Uterus (tissue), 4 donors: Measurements from ENCODE around the gene NR1H3. TPM values are rescaled to one million over a fixed set of nuclear protein-coding genes. Genes with fewer than 3 reads are reported as not detected.
A peak's percentile ranks its signal among the peaks of the same experiment; 100 is the strongest.

Experiments
- DNase-seq, 2 donors: peaks; one replicate each; pipeline ENCODE4 v3.0.0-alpha.2; 2019 to 2020
- H3K27ac ChIP-seq, 2 donors: fragments of 200-600 bp; sonication (generic); 1 replicate in 1 of 2; 2 replicates in 1 of 2; pipeline ENCODE4 v1.5.1; 2016 to 2018
- H3K27me3 ChIP-seq, 2 donors: fragments of 200-600 bp; sonication (generic); one replicate each; pipeline ENCODE4 v1.5.1; 2018 to 2019; ENCODE audit warnings: control low read depth in 1 of 2
- H3K36me3 ChIP-seq, 2 donors: fragments of 200-600 bp; sonication (generic); one replicate each; pipeline ENCODE4 v1.5.1; 2019; ENCODE audit warnings: control low read depth in 1 of 2
- H3K4me1 ChIP-seq, 2 donors: fragments of 200-600 bp; sonication (generic); one replicate each; pipeline ENCODE4 v1.5.1; 2018 to 2019; ENCODE audit warnings: control low read depth in 1 of 2
- H3K4me3 ChIP-seq, 2 donors: fragments of 200-600 bp; sonication (generic); 1 replicate in 1 of 2; 2 replicates in 1 of 2; pipeline ENCODE4 v1.5.1; 2018 to 2019; ENCODE audit warnings: mild to moderate bottlenecking in 1 of 2
- H3K9me3 ChIP-seq, 2 donors: fragments of 200-600 bp; sonication (generic); one replicate each; pipeline ENCODE4 v1.5.1; 2019; ENCODE audit warnings: control low read depth in 1 of 2
- POLR2A ChIP-seq, 2 donors: fragments of 450-650 bp; IDR thresholded peaks; one replicate each; pipeline ENCODE4 v1.6.1; 2016; ENCODE audit warnings: antibody characterized with exemption in 2 of 2, mild to moderate bottlenecking in 1 of 2, moderate library complexity in 1 of 2
- intact Hi-C: fragments of 100-400 bp; cut with DNase I; formaldehyde crosslinking; loops from one replicate; pipeline ENCODE4 v1.15.1; 2023; ENCODE audit warnings: low total_unique reads
- total RNA-seq, 4 donors: library from RNA; depleted of rRNA in 3 of 4; stranded (reverse); fragments of >200 nt in 3 of 4; gene quantifications; one replicate each; pipeline versions ENCODE4 v1.1.0 to v1.2.4, GENCODE V29; 2014 to 2023
- TF ChIP-seq, protein P1 (sequence below), 4 experiments: fragments of 200-600 bp in 2 of 4; fragments of 450-650 bp in 2 of 4; sonication (generic) in 2 of 4; IDR thresholded peaks; one replicate each; pipeline ENCODE4 v1.5.1; 2016 to 2019; ENCODE audit warnings: antibody characterized with exemption in 4 of 4, mild to moderate bottlenecking in 2 of 4, moderate library complexity in 1 of 4
- donor health status: DM: yes; HTN: yes; CAD: no.

Gene NR1H3
- total RNA-seq, 4 donors from 2014 or later: 14.1 to 49.0 (median 31.9) TPM

DNA sequence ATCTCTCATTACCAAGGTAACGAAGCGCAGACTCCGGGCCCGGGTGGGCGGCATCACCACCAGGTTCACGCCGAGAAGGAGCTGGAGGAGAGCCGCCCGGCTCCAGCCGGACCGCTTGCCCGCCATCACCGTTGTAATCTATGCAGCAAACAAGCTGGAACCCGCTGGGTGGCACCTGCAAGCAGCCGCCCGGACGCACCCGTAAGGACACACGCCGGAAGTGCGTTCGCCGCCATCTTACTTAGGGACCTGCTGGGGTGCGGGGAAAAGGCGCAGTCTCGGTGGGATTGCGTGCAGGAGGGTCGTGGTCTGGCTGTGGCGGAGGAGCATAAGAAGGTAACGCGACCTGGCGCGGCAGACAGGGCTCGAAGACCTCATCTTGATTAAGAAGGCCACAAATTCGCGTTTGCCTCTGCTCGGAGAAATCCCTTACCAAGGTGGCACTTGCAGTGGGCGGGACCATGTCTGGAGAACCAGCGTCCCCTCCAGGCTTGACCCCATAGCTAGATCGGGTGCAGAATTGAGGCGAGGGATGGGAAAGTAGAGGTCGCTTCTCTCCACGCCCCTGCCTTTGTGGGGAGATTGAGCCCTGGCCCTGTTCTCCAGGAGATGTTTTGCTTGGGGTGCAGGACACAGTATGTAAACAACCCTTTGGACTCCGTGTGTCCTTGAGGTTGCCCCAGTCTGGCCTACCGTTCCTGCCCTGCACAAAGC, 9.0 kb upstream of the NR1H3 start, which contains the start of gene ACP2:
Gene ACP2, minus strand, starts transcription at position 151 of the 714 bp plus-strand sequence. Its CDS starts 25 bp downstream, at position 126.
- intact Hi-C loops: no loop called here
- peaks cover 0 to 7% of the 10 kb centered on the region in 2 donors for H3K4me1 ChIP-seq
- H3K36me3 ChIP-seq: no peaks in the 10 kb centered on the region
- TF ChIP-seq, protein P1, sequence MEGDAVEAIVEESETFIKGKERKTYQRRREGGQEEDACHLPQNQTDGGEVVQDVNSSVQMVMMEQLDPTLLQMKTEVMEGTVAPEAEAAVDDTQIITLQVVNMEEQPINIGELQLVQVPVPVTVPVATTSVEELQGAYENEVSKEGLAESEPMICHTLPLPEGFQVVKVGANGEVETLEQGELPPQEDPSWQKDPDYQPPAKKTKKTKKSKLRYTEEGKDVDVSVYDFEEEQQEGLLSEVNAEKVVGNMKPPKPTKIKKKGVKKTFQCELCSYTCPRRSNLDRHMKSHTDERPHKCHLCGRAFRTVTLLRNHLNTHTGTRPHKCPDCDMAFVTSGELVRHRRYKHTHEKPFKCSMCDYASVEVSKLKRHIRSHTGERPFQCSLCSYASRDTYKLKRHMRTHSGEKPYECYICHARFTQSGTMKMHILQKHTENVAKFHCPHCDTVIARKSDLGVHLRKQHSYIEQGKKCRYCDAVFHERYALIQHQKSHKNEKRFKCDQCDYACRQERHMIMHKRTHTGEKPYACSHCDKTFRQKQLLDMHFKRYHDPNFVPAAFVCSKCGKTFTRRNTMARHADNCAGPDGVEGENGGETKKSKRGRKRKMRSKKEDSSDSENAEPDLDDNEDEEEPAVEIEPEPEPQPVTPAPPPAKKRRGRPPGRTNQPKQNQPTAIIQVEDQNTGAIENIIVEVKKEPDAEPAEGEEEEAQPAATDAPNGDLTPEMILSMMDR (IDR thresholded peaks at IDR 0.05): peak; percentile 17 to 52 (median 28)
- peak; percentile 25 to 50 for TF ChIP-seq POLR2A (IDR thresholded peaks at IDR 0.05)
- H3K9me3 ChIP-seq: no peaks in the 10 kb centered on the region
- H3K4me3 ChIP-seq: peak within 1 kb of the TSS; percentile 69 to 77
- no peaks in the 10 kb centered on the region for H3K27me3 ChIP-seq
- H3K27ac ChIP-seq: peak within 1 kb of the TSS; percentile 80 to 83
- DNase-seq: peak; percentile 84

DNA sequence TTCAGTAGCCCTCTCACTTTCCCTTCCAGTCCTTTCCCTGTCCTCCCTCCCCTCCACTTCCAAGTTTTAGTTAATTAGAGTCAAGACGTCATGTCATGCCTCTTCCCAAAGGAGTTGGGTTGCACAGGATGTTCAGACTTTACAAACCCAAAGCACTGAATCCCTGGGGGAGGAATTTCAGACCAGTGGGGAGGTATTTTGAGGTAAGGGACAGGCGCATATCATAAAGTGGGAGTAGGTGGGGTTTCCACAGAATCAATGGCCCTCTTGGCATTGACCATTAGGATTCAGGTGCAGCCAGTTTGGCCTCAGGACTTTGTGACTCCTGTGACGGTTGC, 8.4 kb upstream of the NR1H3 start:
- Histone ChIP-seq H3K9me3 (no peaks in the 10 kb centered on the region), H3K4me1 (peaks cover 0 to 7% of the 10 kb centered on the region in 2 donors), H3K27ac (peak overlapping the region; percentile 80 to 83), H3K36me3 (no peaks in the 10 kb centered on the region), H3K27me3 (no peaks in the 10 kb centered on the region), H3K4me3 (peak overlapping the region; percentile 69 to 77)
- intact Hi-C loops: no loop called here
- TF ChIP-seq, protein P1 (IDR thresholded peaks at IDR 0.05): no peak
- TF ChIP-seq POLR2A (IDR thresholded peaks at IDR 0.05): no peak
- DNase-seq: no peak

DNA sequence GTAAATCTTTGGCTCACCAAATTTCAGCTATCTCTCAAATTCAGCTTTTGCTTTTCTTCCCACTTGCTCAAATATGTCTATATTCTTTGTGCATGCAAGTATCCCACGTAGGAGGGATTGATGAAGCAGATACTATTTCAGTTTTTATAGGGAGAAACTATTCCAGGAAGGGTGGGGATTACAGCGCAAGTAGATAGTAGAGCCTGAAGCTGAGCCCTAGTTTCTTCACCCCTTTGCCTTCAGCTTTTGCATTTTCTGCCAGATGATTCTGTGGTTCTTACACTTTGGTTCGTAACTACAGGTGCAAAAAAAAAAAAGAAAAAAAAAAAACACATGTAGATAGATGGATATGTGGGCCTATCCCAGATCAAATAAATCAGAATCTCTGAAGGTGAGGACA, 6.0 kb upstream of the NR1H3 start:
- DNase-seq: no peak
- Histone ChIP-seq H3K36me3 (no peaks in the 10 kb centered on the region), H3K27ac (no peak overlapping the region), H3K4me3 (no peak overlapping the region), H3K9me3 (no peaks in the 10 kb centered on the region), H3K27me3 (no peaks in the 10 kb centered on the region), H3K4me1 (peaks cover 0 to 7% of the 10 kb centered on the region in 2 donors)
- intact Hi-C loops: no loop called here
- TF ChIP-seq, protein P1 (IDR thresholded peaks at IDR 0.05): no peak
- no peak for TF ChIP-seq POLR2A (IDR thresholded peaks at IDR 0.05)

DNA sequence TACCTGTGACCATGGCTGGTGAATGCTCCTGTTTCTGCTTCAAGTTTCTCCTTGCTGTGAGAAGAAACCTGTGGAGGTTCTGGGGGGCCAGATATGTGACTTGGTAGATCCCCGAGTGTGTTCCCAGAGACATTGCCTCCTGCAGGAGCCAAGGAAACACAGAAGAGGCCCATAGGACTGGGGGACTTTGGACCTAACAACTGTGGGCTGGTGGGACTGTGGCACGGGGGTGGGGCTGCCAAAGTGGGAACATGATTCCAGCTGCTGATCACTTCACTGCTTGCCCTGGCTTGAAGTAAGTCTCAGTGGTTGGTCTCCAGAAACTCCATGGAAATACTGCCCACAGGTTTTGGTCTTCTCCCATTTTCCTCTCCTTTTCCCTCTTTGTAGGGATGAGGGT, 4.1 kb upstream of the NR1H3 start:
- DNase-seq: no peak
- Histone ChIP-seq H3K4me3 (no peak overlapping the region), H3K9me3 (no peaks in the 10 kb centered on the region), H3K4me1 (peaks cover 0 to 5% of the 10 kb centered on the region in 2 donors), H3K36me3 (no peaks in the 10 kb centered on the region), H3K27ac (peak overlapping the region; percentile 72 to 84), H3K27me3 (no peaks in the 10 kb centered on the region)
- intact Hi-C loops: no loop called here
- TF ChIP-seq POLR2A (IDR thresholded peaks at IDR 0.05): no peak
- TF ChIP-seq, protein P1 (IDR thresholded peaks at IDR 0.05): no peak

DNA sequence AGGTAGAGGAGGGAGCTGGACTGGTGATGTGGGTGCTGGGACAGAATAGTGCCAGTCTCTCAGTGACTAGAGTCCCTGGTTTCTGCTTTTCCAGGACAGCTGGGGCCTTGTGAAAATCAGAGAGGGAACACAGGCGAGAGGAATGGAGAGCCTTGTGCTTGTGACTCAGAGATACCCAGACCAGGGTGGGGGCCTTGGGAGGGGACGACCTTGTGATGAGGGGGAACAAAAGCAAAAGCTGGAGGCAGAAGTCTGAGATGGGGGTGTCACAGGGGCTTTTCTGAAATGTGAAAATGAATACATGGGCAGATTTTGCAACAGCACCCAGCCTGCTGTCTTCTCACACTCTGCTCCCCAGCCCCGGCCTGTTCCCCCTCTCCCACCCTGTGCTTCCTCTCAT, 3.4 kb upstream of the NR1H3 start:
- Histone ChIP-seq H3K9me3 (no peaks in the 10 kb centered on the region), H3K27ac (peak overlapping the region; percentile 72 to 84), H3K27me3 (no peaks in the 10 kb centered on the region), H3K4me3 (no peak overlapping the region), H3K4me1 (peaks cover 0 to 9% of the 10 kb centered on the region in 2 donors), H3K36me3 (no peaks in the 10 kb centered on the region)
- peak in 1 of 2 donors; percentile 46 for DNase-seq
- intact Hi-C loops: no loop called here
- TF ChIP-seq, protein P1 (IDR thresholded peaks at IDR 0.05): no peak
